Aorta (tissue), 5 donors: ENCODE measurements around the gene BASP1. TPM values are rescaled to one million over a fixed set of nuclear protein-coding genes. Genes with fewer than 3 reads are reported as not detected.

ENCODE experiments used
- ATAC-seq: fragments of 200-7000 bp; cut with Tn5 transposase; one replicate; pipeline ENCODE4 v1.9.1; 2022; ENCODE audit warnings: moderate library complexity; ENCODE audit not compliant: low FRiP score
- DNase-seq, 2 donors: peaks; one replicate each; pipeline ENCODE4 v3.0.0-alpha.2; 2020
- H3K27ac ChIP-seq, 2 donors: one replicate each; pipeline ENCODE4 v1.5.1; 2013; ENCODE audit warnings: low read length in 2 of 2, mild to moderate bottlenecking in 2 of 2, moderate library complexity in 2 of 2, control low read depth in 1 of 2, inconsistent platforms in 1 of 2, low read depth in 1 of 2
- H3K27me3 ChIP-seq, 2 donors: one replicate each; pipeline ENCODE4 v1.6.1; 2013; ENCODE audit warnings: control low read depth in 1 of 2, low read length in 1 of 2, mild to moderate bottlenecking in 1 of 2, moderate library complexity in 1 of 2; ENCODE audit not compliant: insufficient read depth in 2 of 2, control insufficient read depth in 1 of 2
- H3K36me3 ChIP-seq, 2 donors: one replicate each; pipeline ENCODE4 v1.6.1; 2013; ENCODE audit warnings: control low read depth in 1 of 2, low read length in 1 of 2, mild to moderate bottlenecking in 1 of 2; ENCODE audit not compliant: insufficient read depth in 2 of 2, control insufficient read depth in 1 of 2
- H3K4me1 ChIP-seq, 2 donors: one replicate each; pipeline ENCODE4 v1.6.1; 2013; ENCODE audit warnings: low read length in 2 of 2, control low read depth in 1 of 2, mild to moderate bottlenecking in 1 of 2, moderate library complexity in 1 of 2; ENCODE audit not compliant: insufficient read depth in 2 of 2, control insufficient read depth in 1 of 2
- H3K4me3 ChIP-seq, 2 donors: one replicate each; pipeline ENCODE4 v1.5.1; 2013; ENCODE audit warnings: low read length in 2 of 2, control low read depth in 1 of 2, mild to moderate bottlenecking in 1 of 2
- H3K9me3 ChIP-seq: one replicate; pipeline ENCODE4 v1.6.1; 2013; ENCODE audit warnings: mild to moderate bottlenecking, low read length; ENCODE audit not compliant: control insufficient read depth
- WGBS, 2 donors: extraction: QIAGEN DNeasy Blood & Tissue Kit; methylation state at CpG; one replicate each; pipeline ENCODE4 v1.1.7; 2013; 5-methylcytosine and 5-hydroxymethylcytosine counted together
- intact Hi-C, 2 donors: fragments of 100-400 bp; cut with DNase I; formaldehyde crosslinking; loops; one replicate each; pipeline versions ENCODE4 v1.14.2 to v1.15.0; 2022
- polyA plus RNA-seq, 2 donors: library from polyadenylated mRNA; stranded (reverse); fragments of 200-250 nt; gene quantifications; one replicate each; pipeline ENCODE4 v1.2.3, GENCODE V29; 2013
- total RNA-seq, 2 donors: library from RNA; stranded (reverse); fragmentation: NEBNext Ultra II Directional; extraction: Animal tissue kit (Norgen Biotek cat#: 25700); gene quantifications; one replicate each; pipeline ENCODE4 v1.2.1, GENCODE V29; 2021
- donor health status: healthy with polysubstance abuse.
- donor health status: Bipolar disorder and iron deficiency.
- donor health status: DM: no; HTN: no; CAD: no.
- donor health status: DM: no; HTN: no; CAD: no.
- donor health status: DM: yes; HTN: yes; CAD: no.

BASP1 gene
- total and polyA plus RNA-seq, 4 donors: 30.1 to 53.0 (median 48.6) TPM

- ATAC-seq (no peak), DNase-seq (no peak)
- WGBS, 2 donors: 98% methylated on average over 50 to 57 of the region's 57 CpGs
- no peak overlapping the region for H3K27ac ChIP-seq
- H3K4me3 ChIP-seq: no peak overlapping the region
- peaks cover 3% of the 10 kb centered on the region in 2 donors for H3K36me3 ChIP-seq
- no peaks in the 10 kb centered on the region for H3K27me3 ChIP-seq
- H3K4me1 ChIP-seq: no peaks in the 10 kb centered on the region
- intact Hi-C loops: no loop called here
- H3K9me3 ChIP-seq: no peaks in the 10 kb centered on the region
These were observed 58.1 kb downstream of the BASP1 start for GRCh38 chr5:17275289-17276158.

- no peak overlapping the region for H3K27ac ChIP-seq
- H3K4me1 ChIP-seq: no peaks in the 10 kb centered on the region
- ATAC-seq (no peak), DNase-seq (no peak)
- intact Hi-C loops: no loop called here
- no peaks in the 10 kb centered on the region for H3K27me3 ChIP-seq
- 93 to 95% methylated on average over 3 of the region's 3 CpGs for WGBS, 2 donors
- peaks cover 3% of the 10 kb centered on the region in 2 donors for H3K36me3 ChIP-seq
- H3K4me3 ChIP-seq: no peak overlapping the region
- no peaks in the 10 kb centered on the region for H3K9me3 ChIP-seq
These were observed 59.0 kb downstream of the BASP1 start for GRCh38 chr5:17276445-17276844.

- no peaks in the 10 kb centered on the region for H3K9me3 ChIP-seq
- H3K27me3 ChIP-seq: no peaks in the 10 kb centered on the region
- no peaks in the 10 kb centered on the region for H3K4me1 ChIP-seq
- intact Hi-C loops: no loop called here
- H3K27ac ChIP-seq: no peak overlapping the region
- 95 to 97% methylated on average over 5 of the region's 5 CpGs for WGBS, 2 donors
- peaks cover 3% of the 10 kb centered on the region in 2 donors for H3K36me3 ChIP-seq
- no peak overlapping the region for H3K4me3 ChIP-seq
- ATAC-seq (no peak), DNase-seq (no peak)
These were observed 60.5 kb downstream of the BASP1 start for GRCh38 chr5:17277907-17278306.

- no peak overlapping the region for H3K27ac ChIP-seq
- H3K9me3 ChIP-seq: no peaks in the 10 kb centered on the region
- 89 to 91% methylated on average over 7 of the region's 7 CpGs for WGBS, 2 donors
- ATAC-seq (no peak), DNase-seq (no peak)
- no peaks in the 10 kb centered on the region for H3K27me3 ChIP-seq
- H3K4me1 ChIP-seq: no peaks in the 10 kb centered on the region
- peaks cover 3% of the 10 kb centered on the region in 2 donors for H3K36me3 ChIP-seq
- H3K4me3 ChIP-seq: no peak overlapping the region
- intact Hi-C loops: no loop called here
These were observed 61.5 kb downstream of the BASP1 start for GRCh38 chr5:17278931-17279330.

GRCh38 chr5:17279487-17279886, 62.1 kb downstream of the BASP1 start:
- Histone ChIP-seq H3K4me1 (no peaks in the 10 kb centered on the region), H3K36me3 (peaks cover 3% of the 10 kb centered on the region in 2 donors), H3K27me3 (no peaks in the 10 kb centered on the region), H3K27ac (no peak overlapping the region), H3K4me3 (no peak overlapping the region), H3K9me3 (no peaks in the 10 kb centered on the region)
- intact Hi-C loops: no loop called here
- DNase-seq: no peak
- ATAC-seq: no peak
- 96 to 97% methylated on average over 2 of the region's 2 CpGs for WGBS, 2 donors

GRCh38 chr5:17282283-17283120, 65.1 kb downstream of the BASP1 start:
- Histone ChIP-seq H3K36me3 (no peaks in the 10 kb centered on the region), H3K27me3 (no peaks in the 10 kb centered on the region), H3K27ac (no peak overlapping the region), H3K4me1 (no peaks in the 10 kb centered on the region), H3K9me3 (no peaks in the 10 kb centered on the region), H3K4me3 (no peak overlapping the region)
- ATAC-seq: no peak
- WGBS, 2 donors: 16% methylated on average over 6 of the region's 6 CpGs
- no peak for DNase-seq
- intact Hi-C loops: no loop called here

GRCh38 chr5:17283121-17283415, 65.6 kb downstream of the BASP1 start:
- intact Hi-C loops: no loop called here
- no peak for ATAC-seq
- Histone ChIP-seq H3K4me3 (no peak overlapping the region), H3K27ac (no peak overlapping the region), H3K27me3 (no peaks in the 10 kb centered on the region), H3K4me1 (no peaks in the 10 kb centered on the region), H3K9me3 (no peaks in the 10 kb centered on the region), H3K36me3 (no peaks in the 10 kb centered on the region)
- DNase-seq: no peak
- WGBS, 2 donors: 80 to 84% methylated on average over 2 of the region's 2 CpGs

GRCh38 chr5:17287501-17288155, 70.2 kb downstream of the BASP1 start:
- Histone ChIP-seq H3K9me3 (no peaks in the 10 kb centered on the region), H3K4me1 (no peaks in the 10 kb centered on the region), H3K36me3 (no peaks in the 10 kb centered on the region), H3K27ac (no peak overlapping the region), H3K27me3 (no peaks in the 10 kb centered on the region), H3K4me3 (no peak overlapping the region)
- intact Hi-C loops: no loop called here
- DNase-seq (no peak), ATAC-seq (no peak)
- 64% methylated on average over 4 of the region's 4 CpGs for WGBS, 2 donors
